ENCODE measurements around the gene CCBE1.

DNA sequence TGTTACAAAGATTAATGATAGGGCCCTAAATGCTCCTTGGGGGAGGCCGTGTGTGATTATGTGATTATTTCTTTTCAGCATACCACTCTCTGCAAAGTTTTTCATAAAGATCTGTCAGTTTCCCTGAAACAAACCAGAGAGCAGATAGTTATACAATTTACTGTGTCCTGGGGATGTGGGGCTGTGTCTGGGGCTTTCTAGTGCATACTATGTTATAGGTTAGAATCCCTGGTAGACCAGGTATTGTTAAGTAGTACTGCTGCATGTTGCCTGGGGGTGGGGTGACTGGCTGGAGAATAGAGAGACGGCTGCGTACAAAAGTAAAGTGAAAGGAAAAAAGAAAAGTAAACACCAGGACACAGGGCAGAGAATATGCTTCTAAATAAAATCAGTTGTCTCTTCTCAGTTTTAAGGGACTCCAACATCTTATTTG is 3.3 kb upstream of the CCBE1 start:
- TF ChIP-seq, protein P1, sequence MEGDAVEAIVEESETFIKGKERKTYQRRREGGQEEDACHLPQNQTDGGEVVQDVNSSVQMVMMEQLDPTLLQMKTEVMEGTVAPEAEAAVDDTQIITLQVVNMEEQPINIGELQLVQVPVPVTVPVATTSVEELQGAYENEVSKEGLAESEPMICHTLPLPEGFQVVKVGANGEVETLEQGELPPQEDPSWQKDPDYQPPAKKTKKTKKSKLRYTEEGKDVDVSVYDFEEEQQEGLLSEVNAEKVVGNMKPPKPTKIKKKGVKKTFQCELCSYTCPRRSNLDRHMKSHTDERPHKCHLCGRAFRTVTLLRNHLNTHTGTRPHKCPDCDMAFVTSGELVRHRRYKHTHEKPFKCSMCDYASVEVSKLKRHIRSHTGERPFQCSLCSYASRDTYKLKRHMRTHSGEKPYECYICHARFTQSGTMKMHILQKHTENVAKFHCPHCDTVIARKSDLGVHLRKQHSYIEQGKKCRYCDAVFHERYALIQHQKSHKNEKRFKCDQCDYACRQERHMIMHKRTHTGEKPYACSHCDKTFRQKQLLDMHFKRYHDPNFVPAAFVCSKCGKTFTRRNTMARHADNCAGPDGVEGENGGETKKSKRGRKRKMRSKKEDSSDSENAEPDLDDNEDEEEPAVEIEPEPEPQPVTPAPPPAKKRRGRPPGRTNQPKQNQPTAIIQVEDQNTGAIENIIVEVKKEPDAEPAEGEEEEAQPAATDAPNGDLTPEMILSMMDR (conservative IDR thresholded peaks at IDR 0.05) = no peak
- no peak for TF ChIP-seq ZFX (IDR thresholded peaks at IDR 0.05)

All from C4-2B (cell line).